ENCODE measurements around the gene SLC35F4. TPM values are rescaled to one million over a fixed set of nuclear protein-coding genes. Genes with fewer than 3 reads are reported as not detected.
"Not testable (repeated sequence)": the region's sequence is repeated elsewhere in the genome, so short reads cannot be mapped to it uniquely, and the experiment has no call there.

The SLC35F4 gene
- total and polyA plus RNA-seq, 2 donors (not counting 1 experiment from before 2014, with no cell fraction given): not detected

- H2AFZ ChIP-seq (ENCODE audit: insufficient read depth, low read depth, low read length, poor library complexity, severe bottlenecking): no peak overlapping the region
- no peak for TF ChIP-seq CTCF (IDR thresholded peaks at IDR 0.05)
- no peak for TF ChIP-seq EZH2 (IDR thresholded peaks at IDR 0.05; ENCODE audit: borderline replicate concordance, insufficient read depth, low read depth, low read length, poor library complexity, severe bottlenecking)
- Mint-ChIP-seq H3K27me3 (no peaks in the 10 kb centered on the region), H3K4me3 (no peak overlapping the region), H3K4me1 (no peaks in the 10 kb centered on the region), H3K9me3 (ENCODE audit: insufficient read depth) (peaks cover 2% of the 10 kb centered on the region), H3K27ac (no peak overlapping the region)
- WGBS (ENCODE audit: insufficient coverage): 88% methylated on average over 1 of the region's 2 CpGs
- ChIA-PET POLR2A (no interaction called here), CTCF (no interaction called here)
- H3K9ac ChIP-seq (ENCODE audit: low read length): no peak overlapping the region
- no peak overlapping the region for H3K27ac ChIP-seq (ENCODE audit: low read length in 2 of 2)
- H3K36me3 ChIP-seq (replicated peaks in 1 of 2; ENCODE audit: control extremely low read depth in 1 of 2, control insufficient read depth in 1 of 2, extremely low read depth in 1 of 2, insufficient read depth in 2 of 2, low read length in 1 of 2): no peaks in the 10 kb centered on the region
- H3K4me3 ChIP-seq (ENCODE audit: control extremely low read depth in 1 of 5, extremely low read depth in 1 of 5, insufficient read depth in 1 of 5, low read depth in 2 of 5, low read length in 4 of 5): no peak overlapping the region
- no peaks in the 10 kb centered on the region for H4K20me1 ChIP-seq (ENCODE audit: control insufficient read depth, insufficient read depth, low read length, poor library complexity, severe bottlenecking)
- DNase-seq (no peak), ATAC-seq (ENCODE audit: low read depth) (no peak)
- H3K79me2 ChIP-seq (ENCODE audit: control insufficient read depth, insufficient read depth, low read length): no peaks in the 10 kb centered on the region
- H3K4me1 ChIP-seq (ENCODE audit: control insufficient read depth in 2 of 2, insufficient read depth in 2 of 2, low read length in 2 of 2): no peaks in the 10 kb centered on the region
- intact Hi-C loops (cut with micrococcal nuclease): no loop called here
- H3K9me3 ChIP-seq (ENCODE audit: control extremely low read depth in 1 of 3, control insufficient read depth in 2 of 3, insufficient read depth in 1 of 3, low read length in 2 of 3): peaks cover 0 to 5% (median 0%) of the 10 kb centered on the region in 3 donors
- no peak overlapping the region for H3K4me2 ChIP-seq (replicated peaks; ENCODE audit: low read depth, low read length, poor library complexity, severe bottlenecking)
- no peaks in the 10 kb centered on the region for H3K27me3 ChIP-seq (replicated peaks in 1 of 4; ENCODE audit: control extremely low read depth in 1 of 4, control insufficient read depth in 3 of 4, insufficient read depth in 4 of 4, low read length in 3 of 4)
Observed at GRCh38 chr14:57725399-57726077, 140.4 kb downstream of the SLC35F4 start.

- ATAC-seq (ENCODE audit: low read depth); H3K27me3 ChIP-seq (replicated peaks in 1 of 4; ENCODE audit: control extremely low read depth in 1 of 4, control insufficient read depth in 3 of 4, insufficient read depth in 4 of 4, low read length in 3 of 4); H3K9ac ChIP-seq (ENCODE audit: low read length); POLR2A ChIA-PET; H3K4me3 Mint-ChIP-seq; H3K4me1 ChIP-seq (ENCODE audit: control insufficient read depth in 2 of 2, insufficient read depth in 2 of 2, low read length in 2 of 2); H4K20me1 ChIP-seq (ENCODE audit: control insufficient read depth, insufficient read depth, low read length, poor library complexity, severe bottlenecking); H3K79me2 ChIP-seq (ENCODE audit: control insufficient read depth, insufficient read depth, low read length); H3K9me3 ChIP-seq (ENCODE audit: control extremely low read depth in 1 of 3, control insufficient read depth in 2 of 3, insufficient read depth in 1 of 3, low read length in 2 of 3); DNase-seq; H3K27me3 Mint-ChIP-seq; H3K36me3 ChIP-seq (replicated peaks in 1 of 2; ENCODE audit: control extremely low read depth in 1 of 2, control insufficient read depth in 1 of 2, extremely low read depth in 1 of 2, insufficient read depth in 2 of 2, low read length in 1 of 2); H2AFZ ChIP-seq (ENCODE audit: insufficient read depth, low read depth, low read length, poor library complexity, severe bottlenecking); H3K27ac Mint-ChIP-seq; H3K9me3 Mint-ChIP-seq (ENCODE audit: insufficient read depth); CTCF ChIA-PET; H3K27ac ChIP-seq (ENCODE audit: low read length in 2 of 2); H3K4me1 Mint-ChIP-seq; intact Hi-C loops (cut with micrococcal nuclease); H3K4me3 ChIP-seq (ENCODE audit: control extremely low read depth in 1 of 5, extremely low read depth in 1 of 5, insufficient read depth in 1 of 5, low read depth in 2 of 5, low read length in 4 of 5); H3K4me2 ChIP-seq (replicated peaks; ENCODE audit: low read depth, low read length, poor library complexity, severe bottlenecking): not testable (repeated sequence)
Observed at GRCh38 chr14:57722141-57722540, 143.8 kb downstream of the SLC35F4 start.
